Amniotic stem cell (primary cell): ENCODE data around the gene QRFP.

Experiments
- DNase-seq: peaks from one replicate; lab custom pipeline; 2025; lab: John Stamatoyannopoulos, UW

The QRFP gene

GRCh38 chr9:130904070-130905044 lies 7.7 kb upstream of the QRFP start:
- no peak for DNase-seq

GRCh38 chr9:130903194-130904069 lies 6.8 kb upstream of the QRFP start:
- DNase-seq = no peak

- no peak for DNase-seq
Observed at GRCh38 chr9:130902204-130903185, 5.9 kb upstream of the QRFP start.

DNA sequence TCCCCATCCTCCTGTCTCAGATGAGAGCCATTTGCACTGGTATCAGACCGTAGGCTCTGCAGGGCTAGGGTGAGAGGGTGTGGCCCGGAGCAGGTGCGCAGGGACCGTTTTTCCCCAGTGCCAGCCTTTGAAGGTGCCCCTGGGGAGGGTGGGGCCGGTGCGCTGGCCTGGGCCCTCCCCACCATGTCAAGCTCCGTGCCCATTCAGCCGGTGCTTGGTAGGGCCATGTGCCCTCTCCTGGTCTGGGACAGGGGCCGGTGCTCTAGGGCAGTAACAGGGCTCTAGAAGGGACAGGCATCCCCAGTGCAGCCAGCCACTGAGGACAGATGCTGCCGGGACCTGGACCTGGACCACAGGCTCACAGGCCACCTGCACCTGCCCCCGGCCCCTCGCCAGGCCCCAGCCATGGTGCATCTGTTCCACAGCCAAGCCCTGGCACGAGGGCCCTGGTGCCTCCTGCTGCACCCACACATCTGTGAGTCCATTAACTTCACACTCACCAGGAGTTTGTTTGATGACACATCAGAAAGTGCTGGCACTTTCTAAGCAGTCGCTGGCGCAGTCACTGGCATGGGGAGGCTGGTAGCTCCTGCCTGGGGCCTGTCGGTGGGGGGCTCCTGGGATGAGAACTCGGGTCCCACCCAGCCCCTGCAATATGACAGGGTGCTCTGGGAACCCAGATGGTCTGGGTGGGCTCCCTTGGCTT lies 5.0 kb upstream of the QRFP start:
- no peak for DNase-seq

GRCh38 chr9:130900701-130901497 lies 4.3 kb upstream of the QRFP start:
- DNase-seq = no peak

GRCh38 chr9:130899051-130899748 lies 2.6 kb upstream of the QRFP start:
- no peak for DNase-seq

DNA sequence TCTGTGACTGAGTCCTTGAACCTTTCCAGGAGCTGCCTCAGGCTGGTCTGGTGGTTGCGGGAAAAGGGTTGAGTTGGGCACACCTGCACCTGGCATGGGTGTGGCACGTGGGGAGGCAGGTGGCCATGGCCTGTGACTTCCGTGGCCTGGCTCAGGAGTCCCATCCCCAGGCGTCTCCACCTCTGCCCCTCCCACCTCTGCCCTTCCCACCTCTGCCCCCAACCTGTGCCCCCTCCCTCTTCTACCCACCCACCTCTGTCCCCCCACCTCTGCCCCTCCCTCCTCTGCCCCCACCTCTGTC lies 1.9 kb upstream of the QRFP start:
- DNase-seq = no peak

- no peak for DNase-seq
Observed at GRCh38 chr9:130897848-130898551, 1.4 kb upstream of the QRFP start.

DNA sequence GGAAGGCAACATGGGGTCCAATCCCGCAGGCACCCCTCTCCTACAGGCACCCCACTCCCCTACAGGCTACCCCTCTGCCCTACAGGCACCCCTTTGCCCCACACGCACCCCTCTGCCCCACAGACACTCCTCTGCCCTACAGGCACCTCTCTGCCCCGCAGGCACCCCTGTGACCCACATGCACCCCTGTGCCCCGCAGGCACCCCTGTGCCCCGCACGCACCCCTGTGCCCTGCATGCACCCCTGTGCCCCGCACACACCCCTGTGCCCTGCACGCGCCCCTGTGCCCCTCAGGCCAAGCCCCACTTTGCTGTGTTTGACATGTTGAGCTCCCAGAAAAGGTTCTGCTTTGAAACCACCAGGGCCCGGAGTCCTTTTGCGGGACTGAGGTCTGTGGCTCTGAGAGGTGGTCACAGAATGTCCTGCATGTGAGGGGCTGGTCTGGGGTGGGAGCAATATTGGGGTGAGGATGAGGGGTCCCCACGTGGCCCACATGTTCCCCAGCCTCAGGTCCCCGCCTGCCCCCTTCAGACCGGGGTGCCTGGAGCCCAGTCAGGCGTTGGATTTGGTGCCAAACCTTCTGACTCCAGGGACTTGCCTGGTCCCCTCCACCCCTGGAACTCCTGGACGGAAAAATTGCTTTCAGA lies 616 bp upstream of the QRFP start:
- no peak for DNase-seq

- DNase-seq = no peak
Observed at GRCh38 chr9:130895481-130896232, 955 bp downstream of the QRFP start.

- DNase-seq = no peak
Observed at GRCh38 chr9:130895038-130895437, 1.6 kb downstream of the QRFP start.

- no peak for DNase-seq
Observed at GRCh38 chr9:130894546-130894945, 2.1 kb downstream of the QRFP start.

- no peak for DNase-seq
Observed at GRCh38 chr9:130893341-130894101, 3.1 kb downstream of the QRFP start.

DNA sequence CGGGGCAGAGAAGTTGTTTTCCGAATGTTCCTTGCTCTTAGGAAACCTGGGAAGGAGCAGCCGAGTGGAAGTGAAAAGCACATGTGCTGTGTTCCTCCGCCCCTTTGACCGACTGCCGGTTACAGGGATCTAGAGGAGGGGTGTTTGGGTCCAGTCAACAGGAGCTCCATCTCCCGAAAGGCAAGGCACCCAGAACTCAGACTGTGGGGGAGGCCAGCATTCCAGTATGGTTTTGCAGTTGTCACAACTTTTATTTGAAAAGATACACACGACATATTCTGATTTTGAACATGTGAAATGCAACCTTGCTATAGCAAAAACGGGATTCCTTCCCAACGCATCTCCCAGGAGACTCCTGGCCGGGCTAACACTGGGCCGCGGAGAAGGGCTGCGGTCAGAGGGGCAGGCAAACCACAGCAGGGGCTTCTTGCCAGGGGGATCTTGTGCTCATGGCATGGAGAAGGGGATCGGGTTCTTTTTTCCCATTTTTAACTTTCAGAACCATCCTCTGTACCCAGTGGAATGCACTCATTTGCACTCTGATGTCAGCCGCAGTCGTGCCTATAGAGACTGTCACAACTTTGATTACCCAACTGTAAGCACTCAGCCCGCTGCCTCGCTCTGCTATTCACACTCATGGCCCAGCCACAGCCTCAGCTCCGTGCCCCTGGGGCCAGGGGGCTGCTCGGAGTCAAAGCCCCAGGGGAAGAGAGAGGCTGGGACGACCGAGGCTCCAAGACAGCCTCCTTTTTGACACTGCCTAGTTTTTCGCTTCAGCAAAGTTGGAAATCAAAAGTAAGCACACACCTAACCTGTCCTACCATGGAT lies 3.9 kb downstream of the QRFP start:
- DNase-seq = no peak

DNA sequence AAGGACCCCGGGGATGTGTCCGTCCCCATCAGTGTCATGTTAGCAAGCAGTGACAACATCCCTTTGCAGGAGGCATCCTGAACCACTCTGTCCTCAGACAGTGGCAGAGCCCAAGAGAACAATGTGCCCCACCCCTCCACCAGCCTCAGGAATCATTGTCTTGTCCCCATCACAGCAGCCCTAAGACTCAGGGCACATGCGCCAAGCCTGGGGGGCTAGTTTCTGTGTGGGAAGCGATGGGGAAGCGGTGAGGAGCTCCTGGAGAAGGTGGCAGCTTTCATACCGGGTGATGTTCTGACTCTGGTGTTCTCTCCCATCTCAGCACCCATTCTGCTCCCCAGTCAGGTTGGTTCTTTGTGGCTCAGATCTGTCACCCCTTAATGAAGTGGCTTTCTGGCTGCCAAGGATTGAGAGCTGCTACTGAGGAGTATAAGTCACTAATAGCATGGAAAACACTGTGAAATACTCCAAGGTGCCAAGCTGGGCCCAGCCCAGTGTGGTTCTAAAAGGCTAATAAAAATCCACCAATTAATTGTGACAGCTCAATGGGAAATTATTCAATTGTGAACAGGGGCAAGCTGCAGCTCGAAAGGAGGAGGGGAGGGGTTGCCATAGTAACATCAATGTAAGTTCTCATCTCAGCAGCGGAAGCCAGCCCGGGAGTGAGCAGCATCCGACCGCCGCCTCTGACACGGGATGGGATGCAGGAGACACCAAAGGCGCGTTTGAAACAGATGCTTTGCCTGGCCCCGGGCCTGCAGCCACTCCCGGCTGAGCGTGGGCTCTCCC lies 4.7 kb downstream of the QRFP start:
- no peak for DNase-seq
